ENCODE results near the gene NOTCH2NLA.
"Not testable (repeated sequence)": the region's sequence is repeated elsewhere in the genome, so short reads cannot be mapped to it uniquely, and the experiment has no call there.

The NOTCH2NLA gene

DNA sequence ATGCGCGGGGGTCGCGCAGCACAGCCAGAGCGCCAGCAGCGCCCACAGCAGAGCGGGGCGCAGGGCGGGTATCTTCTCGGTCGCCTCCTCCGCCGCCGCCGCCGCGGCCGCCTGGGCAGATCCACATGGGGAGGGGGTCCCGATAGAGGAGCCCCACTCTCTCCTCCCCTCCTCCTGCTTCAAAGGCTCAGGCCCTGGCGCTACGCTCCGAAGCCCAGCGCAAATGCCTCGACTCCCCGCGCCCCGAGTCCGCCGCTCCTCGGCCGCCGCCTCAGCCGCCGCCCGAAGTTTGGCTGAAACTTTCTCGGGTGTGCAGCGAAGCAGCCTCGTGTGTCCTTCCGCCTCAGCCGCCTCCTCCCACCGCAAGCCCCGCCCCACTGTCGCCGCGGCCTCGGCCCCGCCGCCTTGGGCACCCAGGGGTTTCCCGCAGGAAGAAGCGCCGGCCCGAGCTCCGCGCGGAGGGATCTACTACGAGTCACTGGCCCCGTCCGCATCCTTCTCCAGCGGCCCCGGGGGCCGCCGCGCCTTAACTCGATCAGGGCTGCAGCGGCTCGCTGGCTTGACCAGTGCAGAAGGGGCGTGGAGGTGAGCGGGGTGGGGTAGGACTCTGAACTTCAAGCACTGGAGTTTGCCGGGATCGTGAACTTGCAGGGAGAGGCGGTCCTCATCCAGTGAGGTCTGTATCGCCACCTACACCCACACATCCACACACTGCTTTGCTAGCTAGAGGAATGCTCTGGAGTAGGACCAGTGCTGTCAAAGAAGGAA, at the start of gene NOTCH2NLA:
Gene NOTCH2NLA, minus strand, starts transcription at position 312 of the 768 bp plus-strand sequence. CDS start 39,684 bp downstream, outside the sequence.
- DNase-seq (ENCODE audit: low spot score), result not testable (repeated sequence)

DNA sequence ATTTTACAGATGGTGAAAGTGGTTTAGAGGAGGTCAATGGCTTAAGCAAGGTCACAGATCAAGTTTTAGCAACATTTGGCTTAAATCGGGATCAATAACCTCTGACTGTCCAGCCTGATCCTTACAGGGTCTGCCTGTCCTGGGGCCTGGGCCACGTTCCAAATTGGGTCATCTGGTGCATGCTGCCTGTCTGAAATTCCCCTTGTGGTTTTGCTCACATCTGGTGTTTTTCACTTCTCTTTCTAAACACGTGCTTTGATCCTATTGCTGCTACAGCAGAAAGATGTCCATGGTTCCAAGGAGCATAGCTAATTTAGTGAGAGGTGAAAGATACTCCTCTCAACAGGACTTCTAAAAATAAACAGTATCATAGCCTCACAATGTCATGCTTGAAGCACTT, 49.5 kb upstream of the NOTCH2NLA start:
- not testable (repeated sequence) for DNase-seq (ENCODE audit: low spot score)

DNA sequence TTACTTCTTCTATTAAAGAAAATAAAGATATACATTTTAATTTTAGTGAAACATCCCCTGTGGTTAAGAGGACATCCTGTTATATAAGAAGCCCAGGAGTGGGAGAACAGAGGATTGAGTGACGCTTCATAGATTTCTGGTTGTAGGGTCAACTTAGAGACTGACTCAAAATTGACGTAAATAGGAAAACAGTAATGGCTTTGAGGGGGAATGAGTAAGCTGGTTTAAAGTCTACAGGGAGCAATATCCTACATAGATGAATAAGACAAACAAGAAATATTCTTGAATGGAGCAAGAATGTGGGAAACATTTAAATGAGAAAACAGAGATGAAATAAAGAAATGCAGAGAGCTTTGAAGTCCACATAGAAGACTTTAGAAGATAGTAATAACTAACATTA, 48.3 kb upstream of the NOTCH2NLA start:
- DNase-seq (ENCODE audit: low spot score), result not testable (repeated sequence)

DNA sequence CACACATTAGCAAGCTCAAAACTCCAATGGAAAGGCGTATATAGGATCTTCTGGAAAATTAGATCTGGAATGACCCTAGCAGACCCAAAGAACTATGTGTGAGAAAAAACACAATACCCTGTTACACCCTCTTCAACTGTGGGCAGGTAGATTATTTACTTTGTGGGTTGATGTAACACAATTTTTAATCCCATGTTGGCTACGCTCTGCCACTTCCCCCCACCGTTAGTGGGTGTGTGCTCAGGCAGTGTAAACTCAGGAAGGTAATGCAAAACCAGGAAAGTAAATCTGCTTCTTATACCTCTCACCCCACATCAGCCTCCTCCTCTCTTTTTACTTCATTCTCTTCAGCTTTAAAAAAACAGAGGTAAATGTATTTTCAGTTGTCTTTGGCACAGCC, 45.3 kb upstream of the NOTCH2NLA start:
- DNase-seq (ENCODE audit: low spot score), result not testable (repeated sequence)

DNA sequence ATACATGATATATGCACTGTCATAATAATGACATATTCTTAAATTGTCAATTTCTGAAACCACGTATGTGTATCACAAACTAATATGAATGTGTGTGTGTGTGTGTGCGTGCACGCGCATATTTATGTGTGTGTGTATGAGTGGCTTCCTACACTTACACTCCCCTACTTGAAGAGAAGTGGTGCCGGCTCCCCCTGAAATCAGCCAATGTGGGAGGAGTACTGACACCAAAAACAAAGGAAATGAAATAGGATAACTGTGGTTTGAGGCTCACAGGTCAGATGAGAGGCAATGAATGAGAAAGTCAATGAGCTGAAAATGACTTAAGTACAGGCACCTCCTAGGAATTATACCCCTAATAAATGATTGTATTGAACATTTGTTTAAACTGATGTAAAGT, 44.4 kb upstream of the NOTCH2NLA start:
- DNase-seq (ENCODE audit: low spot score), result not testable (repeated sequence)

DNA sequence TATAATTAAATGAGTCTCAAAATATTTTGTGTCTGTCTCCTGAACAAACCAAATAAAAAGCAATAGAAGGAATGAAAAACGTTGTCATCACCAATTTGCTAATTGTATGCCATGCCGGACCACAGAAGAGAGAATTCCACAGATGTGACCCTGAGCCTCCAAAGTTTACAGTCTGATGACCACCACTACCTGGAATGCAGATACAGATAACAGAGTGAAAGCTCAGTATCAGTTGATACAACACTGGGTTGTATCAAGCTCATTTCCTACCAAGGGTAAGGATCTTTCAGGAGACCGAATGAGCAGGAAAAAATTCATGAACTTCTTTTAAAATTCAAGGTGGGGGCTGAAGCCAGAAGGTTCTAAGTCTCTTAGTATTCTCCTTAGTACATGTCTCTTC, 43.9 kb upstream of the NOTCH2NLA start:
- DNase-seq (ENCODE audit: low spot score), result not testable (repeated sequence)

DNA sequence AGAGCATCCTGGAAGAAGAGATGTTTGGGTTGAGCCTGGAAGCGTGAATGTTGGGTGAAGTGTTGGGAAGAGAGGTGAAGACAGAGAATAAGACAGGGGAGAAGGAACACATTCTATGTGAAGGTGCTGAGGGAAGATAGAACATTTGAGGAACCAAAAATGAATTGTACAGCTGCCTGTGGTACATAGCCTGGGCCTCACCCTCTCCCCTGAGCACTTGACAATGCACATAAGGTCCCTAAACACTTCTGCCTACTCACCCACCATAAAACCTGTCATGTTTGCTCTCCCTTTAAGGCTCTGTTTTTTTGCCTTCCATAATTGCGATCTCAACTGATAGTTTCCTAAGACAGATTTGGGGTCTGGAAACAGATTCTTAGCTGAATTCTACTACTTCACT, 43.2 kb upstream of the NOTCH2NLA start:
- DNase-seq (ENCODE audit: low spot score), result not testable (repeated sequence)

DNA sequence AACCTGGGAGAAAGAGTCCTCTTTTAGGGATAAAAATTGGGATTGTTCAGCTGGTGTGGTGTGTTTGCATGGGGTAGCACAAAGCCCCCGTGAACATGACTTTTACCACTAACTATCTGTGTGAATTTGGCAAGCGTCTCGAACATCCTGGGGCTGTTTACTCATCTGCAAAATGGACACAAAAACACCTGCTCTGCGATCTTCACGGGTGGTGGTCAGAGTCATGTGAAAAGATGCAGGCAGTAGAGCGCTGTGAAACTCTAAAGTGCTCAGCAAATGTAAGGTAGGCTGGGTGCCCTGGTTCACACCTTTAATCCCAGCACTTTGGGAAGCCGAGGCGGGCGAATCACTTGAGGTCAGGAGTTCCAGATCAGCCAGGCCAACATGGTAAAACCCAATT, 41.3 kb upstream of the NOTCH2NLA start:
- not testable (repeated sequence) for DNase-seq (ENCODE audit: low spot score)

DNA sequence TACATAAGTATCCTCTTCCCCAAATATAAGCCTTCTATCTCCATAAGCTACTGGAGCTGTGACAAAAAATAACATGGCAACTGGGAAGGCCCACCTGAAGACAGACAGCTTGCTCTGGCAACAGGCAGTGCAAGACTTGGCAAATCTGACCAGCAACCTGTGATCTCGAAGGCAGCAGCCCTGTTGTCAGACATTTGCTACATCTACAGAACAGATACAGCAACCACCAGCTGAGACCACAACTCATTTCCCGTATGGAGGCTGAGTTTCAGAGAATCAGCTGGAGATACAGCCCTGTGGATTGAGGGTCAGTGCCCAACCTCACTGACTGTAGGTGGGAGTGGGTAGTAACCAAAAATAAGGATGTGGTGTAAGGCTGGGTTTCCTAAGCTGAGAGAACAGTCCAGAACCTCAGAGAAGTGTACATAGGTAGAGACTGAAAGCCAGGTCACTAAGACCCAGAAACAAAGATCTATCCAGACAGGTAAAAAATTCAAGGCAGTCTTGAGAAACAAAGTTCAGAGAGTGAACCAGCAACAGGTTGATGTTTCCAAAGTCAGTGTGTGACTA, 37.4 kb upstream of the NOTCH2NLA start:
- not testable (repeated sequence) for DNase-seq (ENCODE audit: low spot score)

DNA sequence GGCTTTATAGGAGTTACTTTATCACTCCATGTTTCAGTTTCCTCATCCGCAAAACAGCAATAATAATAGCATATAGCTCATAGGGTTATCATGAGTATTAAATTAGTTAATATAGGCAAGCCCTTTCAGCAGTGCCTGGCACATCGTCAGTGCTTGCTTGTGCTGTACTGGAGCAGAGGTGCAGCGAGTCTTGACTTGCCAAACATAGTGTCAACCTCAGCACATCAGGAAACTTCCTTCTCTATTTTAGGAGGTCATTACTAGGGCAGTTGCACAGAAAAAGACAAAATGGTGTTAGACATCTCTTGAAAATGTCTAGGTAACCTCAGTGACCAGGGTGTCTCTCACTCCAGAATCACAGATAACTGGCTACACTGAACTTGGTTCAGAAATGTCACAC, 35.9 kb upstream of the NOTCH2NLA start:
- not testable (repeated sequence) for DNase-seq (ENCODE audit: low spot score)

DNA sequence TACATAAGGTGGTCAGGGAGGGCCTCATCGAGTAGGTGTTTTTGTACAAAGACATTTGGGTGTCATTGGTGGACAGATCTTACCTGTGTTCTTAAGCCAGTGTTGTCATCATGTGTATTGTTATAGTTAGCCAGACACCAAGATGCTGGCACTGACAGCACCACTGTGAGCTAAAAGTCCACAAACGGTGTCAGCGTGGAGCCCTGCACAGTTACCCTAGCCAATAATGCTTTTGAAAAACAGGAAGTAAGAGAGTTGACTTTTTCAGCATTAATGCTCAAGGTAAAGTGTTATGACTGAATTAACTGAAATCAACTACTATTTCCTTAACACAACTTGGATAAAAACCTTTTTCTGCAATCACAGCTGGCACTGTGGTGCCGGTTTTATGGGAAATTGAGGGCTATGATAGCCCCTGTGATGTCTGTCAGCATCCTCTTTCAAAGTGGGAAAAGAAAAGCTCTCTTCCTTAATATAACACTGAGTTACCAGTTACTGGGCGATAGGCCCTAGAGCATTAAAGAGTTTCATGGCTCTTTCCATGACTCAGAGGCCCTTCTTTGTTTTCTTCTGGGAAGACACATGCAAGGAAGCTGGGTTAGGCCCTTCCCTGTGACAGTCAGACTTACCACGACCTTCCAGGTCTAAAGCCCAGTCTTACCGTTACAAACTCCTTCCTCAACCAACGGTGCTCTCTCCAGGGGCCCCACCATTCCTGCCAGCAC, 31.3 kb upstream of the NOTCH2NLA start:
- DNase-seq (ENCODE audit: low spot score), result not testable (repeated sequence)

DNA sequence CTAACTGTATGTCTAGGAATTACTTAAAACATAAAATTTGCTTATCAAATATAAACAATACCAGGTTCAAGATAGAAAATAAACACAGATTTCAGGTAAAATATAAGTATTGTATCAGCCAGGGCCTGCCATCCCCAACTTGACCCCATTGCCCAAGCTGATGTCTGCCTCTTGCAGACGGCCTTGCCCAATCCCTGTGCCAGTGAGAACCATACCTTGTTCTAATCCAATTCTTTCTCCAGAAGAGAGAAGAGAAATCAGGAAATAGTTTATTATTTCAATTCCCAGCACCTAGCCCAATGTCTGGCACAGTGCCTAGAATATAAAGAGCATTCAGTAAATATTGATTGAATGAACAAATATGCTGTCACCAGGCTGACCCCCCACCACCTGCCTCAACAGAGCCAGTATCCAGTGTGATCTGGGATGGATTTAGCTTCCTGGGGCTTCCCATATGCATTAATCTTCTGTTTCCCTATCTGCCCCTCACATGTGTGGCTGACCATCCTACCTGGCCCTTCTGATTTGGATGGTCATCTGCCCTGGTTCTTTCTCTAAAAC, 29.3 kb upstream of the NOTCH2NLA start:
- DNase-seq (ENCODE audit: low spot score), result not testable (repeated sequence)

DNA sequence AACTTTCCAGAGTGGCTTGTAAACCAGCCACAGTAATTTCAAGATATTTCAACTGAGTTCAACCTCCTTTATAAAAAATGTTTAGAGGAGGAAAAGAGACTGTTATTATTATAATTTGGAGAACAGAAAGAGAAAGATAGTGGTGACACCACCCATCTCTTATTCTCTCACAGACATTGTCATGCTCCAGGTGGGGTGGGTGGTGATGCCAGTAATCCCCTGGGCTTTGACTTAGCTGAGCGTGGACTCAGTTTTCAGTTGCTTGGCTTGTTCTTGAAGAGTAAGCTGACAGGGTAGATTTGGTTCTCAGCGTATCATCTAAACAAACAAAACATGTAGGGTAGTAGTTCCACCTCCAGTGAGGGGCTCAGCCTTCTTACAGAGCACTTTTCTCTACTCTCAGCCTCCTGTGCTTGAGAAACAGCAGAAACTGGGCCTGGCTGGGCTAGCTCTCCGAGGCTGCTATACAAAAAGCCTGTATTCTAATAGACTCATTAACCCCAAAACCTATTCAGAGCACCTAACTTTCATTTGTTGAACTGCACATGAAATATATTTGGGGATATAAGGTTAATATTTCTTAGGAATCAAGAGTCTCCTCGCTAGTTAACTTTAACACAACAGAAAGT, 25.9 kb upstream of the NOTCH2NLA start:
- not testable (repeated sequence) for DNase-seq (ENCODE audit: low spot score)

DNA sequence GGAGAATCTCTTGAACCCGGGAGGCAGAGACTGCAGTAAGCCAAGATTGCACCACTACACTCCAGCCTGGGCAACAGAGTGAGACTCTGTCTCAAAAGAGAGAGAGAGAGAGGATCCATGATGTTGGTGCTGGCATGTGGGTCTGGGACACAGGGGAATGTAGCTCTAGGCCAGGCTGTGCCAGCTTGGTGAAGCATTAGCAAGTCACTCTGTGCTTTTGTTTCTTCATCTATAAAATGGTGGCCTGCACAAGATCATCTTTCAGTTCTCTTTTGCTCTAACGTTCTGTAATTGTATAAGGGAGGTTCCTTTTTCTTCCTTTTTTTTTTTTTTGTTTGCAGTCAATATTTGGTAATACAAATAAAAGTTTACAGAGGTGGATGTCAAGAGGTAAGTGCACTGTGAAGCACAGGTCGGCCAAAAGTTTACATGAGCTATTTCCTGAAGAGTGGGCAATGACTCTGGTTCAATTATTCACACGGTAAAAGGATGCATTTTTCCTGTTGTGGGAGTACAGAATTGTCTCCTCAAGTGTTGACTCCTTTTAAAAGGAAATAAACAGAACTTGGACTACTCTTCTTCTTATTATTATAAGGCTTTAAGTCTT, 24.5 kb upstream of the NOTCH2NLA start:
- not testable (repeated sequence) for DNase-seq (ENCODE audit: low spot score)

DNA sequence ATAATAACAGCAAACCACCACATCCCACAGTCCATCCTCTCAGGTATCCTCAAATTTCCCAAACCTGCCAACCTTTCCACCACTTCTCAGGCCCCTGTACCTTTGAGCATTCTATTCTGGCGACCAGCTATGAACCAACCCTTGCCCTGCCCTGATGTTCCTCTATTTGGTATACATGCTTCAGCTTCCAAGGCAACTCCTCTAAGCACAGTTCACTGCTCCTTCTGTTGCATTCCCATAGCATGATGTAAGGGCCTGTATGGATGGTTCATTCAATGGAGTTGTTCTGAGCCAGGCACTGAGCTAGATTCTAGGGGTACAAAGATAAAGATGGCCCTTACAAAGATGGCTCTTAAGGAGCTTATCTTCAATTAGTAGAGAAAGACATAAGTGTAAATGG, 22.7 kb upstream of the NOTCH2NLA start:
- not testable (repeated sequence) for DNase-seq (ENCODE audit: low spot score)

DNA sequence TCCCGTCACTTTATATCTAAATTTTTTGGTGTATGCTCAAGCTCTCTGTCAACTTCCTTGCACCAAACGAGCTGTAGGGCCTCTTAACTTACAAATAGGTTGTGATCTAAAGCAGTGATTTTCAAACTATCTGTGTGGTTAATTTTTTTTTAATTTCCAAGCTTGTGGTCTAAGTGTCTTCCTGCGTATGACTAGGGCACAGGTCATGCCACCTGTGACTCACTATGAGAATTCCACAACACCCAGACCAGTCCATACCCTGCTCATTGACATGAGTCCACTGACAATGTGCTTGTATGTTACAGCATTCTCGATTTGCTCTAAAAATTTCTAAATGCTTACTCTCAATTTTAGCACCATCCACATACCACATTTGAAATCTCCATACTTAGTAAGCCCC, 19.8 kb upstream of the NOTCH2NLA start:
- DNase-seq (ENCODE audit: low spot score), result not testable (repeated sequence)

DNA sequence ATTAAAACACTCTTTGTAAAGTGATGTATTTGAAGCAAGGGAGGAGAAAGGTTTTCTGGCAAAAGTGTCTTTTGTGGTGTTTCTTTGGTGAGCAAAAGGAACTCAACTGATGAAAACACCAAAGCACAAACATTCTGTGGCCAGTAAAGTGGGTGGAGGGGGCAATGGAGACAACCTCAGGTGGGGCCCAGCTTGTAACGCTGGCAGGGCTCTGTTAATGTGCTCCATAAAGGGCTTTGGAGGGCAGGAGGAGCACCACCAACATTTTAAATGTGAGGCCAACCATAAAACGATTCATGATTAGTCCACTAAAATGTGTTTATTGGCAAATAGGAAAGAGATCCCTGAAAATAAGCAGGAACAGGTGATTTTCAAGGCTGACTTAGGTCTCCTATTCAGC, 7.8 kb upstream of the NOTCH2NLA start:
- not testable (repeated sequence) for DNase-seq (ENCODE audit: low spot score)

DNA sequence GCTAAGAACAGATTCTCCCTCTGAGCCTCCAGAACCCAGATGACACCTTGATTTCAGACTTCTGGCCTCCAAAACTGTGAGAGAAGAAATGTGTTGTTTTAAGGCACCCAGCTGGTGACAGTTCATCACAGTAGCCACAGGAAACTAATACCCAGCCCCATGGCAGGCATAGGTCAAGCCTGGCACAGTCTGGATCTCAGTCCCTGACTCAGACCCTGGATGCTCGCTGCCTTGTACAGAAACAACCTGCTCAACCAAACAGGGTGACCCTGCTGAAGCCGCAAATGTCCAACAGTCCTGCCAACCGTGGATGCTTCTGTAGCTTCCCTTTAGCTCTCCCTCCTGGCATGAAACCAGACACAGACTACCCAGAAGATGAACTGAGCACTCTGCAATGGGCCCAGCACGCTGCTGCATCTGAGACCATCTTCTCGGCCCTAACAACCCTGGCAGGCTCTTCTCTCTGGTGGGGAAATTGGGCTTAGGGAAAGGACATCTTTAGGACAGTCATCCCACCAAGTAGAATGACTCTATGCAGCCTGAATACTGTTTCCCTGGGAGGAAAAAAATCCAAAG, 7.3 kb upstream of the NOTCH2NLA start:
- DNase-seq (ENCODE audit: low spot score), result not testable (repeated sequence)

DNA sequence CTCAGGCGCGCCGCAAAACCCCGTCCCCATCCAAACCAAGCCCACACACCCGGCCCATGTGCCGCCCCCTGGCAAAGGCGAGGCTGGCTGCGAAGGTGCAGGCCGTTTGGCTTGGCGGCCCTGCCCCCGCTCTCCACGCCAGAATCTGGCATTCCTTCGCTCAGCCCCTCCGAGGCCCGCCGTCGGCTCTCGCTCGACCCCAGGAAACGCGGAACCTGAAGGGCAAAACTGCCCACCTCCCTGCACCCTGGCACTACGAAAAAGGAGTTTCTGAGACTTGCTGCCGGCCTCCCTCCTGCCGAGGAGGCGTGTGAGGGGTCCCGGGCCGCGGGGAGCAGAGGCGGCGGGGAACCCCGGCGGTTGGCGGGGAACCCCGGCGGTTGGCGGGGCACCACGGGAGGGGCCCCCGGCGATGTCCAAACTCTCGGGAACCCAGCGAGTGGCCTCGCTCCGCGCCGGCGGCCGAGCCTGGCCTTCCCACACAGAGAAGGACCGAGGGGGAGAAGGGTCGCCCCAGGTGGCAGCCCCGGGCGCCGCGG, 608 bp downstream of the NOTCH2NLA start:
- not testable (repeated sequence) for DNase-seq (ENCODE audit: low spot score)

DNA sequence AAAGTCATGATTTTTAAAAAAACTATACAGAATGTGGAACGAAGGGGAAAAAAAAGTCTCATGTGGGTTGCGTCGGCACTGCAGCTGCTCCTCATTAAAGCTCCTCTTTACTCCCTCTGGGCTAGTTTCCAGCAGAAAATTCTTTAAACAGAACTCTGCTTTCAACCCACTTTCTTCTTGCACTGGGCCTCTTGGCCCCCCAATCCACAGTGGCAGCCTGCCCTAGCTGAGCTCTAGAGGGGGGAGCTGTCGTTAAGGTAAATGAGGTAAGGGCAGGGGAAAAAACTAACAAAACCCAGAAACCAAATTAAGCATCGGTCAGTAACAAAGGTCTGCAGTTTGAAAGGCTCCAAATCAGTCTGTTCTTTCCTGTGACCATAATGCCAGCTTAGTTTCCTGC, 54.3 kb downstream of the NOTCH2NLA start:
- DNase-seq (ENCODE audit: low spot score), result not testable (repeated sequence)

DNA sequence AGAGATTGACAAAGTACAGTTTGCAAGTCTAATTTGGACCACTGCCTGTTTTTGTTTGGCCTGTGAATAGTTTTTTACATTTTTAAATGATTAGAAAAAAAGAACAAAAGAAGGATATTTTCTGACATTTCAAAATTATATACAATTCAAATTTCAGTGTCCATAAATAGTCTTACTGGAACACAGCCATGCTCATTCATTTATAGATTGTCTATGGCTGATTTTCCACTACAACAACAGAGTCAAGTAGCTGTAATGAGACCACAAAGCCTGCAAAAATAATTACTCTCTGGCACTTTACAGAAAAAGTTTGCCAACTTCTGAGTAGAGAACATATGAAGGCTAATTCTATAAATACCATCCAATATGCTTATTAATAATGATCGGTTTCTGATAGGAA, 61.1 kb downstream of the NOTCH2NLA start:
- DNase-seq (ENCODE audit: low spot score), result not testable (repeated sequence)
